Endometrium (tissue), 2 donors: Measurements from ENCODE around the gene DRD5.
"Not testable (repeated sequence)": the region's sequence is repeated elsewhere in the genome, so short reads cannot be mapped to it uniquely, and the experiment has no call there.

Experiments
- FAIRE-seq: peaks from 2 replicates; lab custom pipeline; 2012; peaks lifted over from hg19 to GRCh38; lab: Jason Lieb, UNC
- donor health status: control.
- donor health status: control.

The DRD5 gene

DNA sequence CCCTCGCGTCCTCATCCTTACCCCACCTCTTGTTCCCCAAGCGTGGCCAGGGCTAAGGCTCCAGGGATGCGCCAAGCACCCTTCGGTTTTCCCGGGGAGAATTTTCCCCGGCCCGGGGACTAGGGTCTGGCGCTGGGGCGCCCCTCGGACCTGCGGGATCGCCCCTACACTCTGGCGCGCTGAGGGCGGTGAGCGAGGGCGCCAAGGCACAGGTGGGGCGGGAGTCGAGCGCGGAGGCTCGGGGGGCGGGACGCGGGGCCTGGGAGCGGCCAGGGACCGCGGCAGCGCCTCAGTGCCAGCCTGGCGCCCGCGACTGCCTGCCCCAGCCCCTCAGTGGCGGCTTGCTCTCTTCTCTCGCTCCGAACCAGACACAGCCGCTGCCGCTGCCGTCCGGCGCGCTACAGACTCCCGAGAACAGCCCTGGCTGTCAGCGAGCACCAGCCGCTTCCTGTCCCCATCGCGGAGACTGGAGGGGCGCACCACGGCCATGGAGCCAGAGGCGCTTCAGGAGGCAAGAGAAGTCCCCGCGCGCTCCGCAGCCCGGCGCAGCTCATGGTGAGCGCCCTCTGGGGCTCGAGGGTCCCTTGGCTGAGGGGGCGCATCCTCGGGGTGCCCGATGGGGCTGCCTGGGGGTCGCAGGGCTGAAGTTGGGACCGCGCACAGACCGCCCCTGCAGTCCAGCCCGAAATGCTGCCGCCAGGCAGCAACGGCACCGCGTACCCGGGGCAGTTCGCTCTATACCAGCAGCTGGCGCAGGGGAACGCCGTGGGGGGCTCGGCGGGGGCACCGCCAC, at the start of gene DRD5:
TSS of gene DRD5 (plus strand) at position 292 of the 793 bp plus-strand sequence. CDS start at position 688, 396 bp downstream.
- no peak for FAIRE-seq

- FAIRE-seq: not testable (repeated sequence)
Measured at GRCh38 chr4:9732256-9732655, 49.2 kb upstream of the DRD5 start.

DNA sequence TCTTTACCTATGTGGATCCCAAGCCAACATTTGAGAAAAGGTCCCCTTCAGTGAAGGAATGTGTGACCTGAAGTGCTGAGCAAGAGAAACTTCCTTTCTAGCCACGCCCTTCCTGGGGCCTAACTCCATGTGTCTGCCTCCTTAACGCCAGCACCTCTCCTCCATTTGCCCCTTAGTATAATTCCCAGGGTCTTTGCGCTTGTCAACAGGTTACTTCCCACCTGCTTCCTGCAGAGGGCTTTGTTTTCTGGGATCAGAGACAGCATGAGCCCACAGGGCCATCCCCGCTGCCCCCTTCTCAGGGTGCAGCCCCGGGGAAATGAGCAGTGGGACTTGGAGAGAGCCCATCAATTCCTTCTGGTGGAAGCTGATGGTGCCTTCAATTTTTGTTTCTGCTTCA, 45.9 kb upstream of the DRD5 start:
- FAIRE-seq: no peak

DNA sequence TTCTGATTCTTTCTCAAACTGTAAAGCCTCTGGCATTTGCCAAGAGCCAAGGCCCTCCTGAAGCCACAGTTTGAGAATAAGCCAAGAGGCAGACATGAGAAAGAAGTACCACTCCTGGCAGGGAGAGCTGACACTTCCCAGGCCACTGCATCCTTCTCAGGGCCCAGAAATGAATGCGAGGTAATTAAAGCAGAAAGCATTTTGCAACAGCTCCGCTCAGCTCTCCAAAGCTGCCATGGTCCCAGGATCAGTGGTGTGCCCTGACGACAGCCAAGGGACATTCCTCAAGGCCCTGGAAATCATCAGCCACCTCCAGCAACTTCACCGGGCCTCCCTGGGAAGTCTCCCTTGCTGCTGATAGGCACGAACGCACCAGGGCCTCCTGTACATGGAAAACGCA, 44.2 kb upstream of the DRD5 start:
- FAIRE-seq: not testable (repeated sequence)

- FAIRE-seq: not testable (repeated sequence)
Measured at GRCh38 chr4:9743789-9744188, 37.6 kb upstream of the DRD5 start.

- no peak for FAIRE-seq
Measured at GRCh38 chr4:9745782-9746181, 35.7 kb upstream of the DRD5 start.

- FAIRE-seq: no peak
Measured at GRCh38 chr4:9758641-9759317, 22.7 kb upstream of the DRD5 start.

DNA sequence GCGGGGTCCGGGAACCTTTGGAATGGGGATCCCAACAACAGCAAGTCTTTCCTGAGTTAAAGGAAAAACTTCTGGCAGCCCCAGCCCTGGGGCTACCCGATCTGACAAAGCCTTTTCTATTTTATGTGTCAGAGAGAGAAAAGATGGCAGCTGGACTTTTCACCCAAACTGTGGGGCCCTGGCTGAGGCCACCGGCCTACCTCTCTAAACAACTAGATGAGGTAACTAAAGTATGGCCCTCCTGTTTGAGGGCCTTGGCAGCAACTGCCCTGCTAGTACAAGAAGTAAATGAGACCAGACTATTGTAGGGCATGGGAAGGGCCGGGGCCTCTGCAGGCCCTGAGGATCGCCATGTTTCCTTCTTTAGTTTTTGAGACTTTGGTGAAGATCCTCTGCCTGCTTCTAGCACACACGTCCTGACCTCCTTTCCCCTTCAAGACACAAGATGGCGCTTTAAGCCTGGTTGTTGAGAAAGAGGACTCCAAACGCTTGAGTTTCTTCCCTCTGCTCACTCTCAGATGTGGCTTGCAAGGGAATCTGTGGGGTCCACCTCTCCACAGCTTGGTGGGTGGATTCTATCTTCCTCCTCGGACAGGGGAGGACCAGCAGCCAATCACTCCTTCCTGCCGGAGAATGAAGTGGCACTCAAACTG, 18.5 kb upstream of the DRD5 start:
- no peak for FAIRE-seq

DNA sequence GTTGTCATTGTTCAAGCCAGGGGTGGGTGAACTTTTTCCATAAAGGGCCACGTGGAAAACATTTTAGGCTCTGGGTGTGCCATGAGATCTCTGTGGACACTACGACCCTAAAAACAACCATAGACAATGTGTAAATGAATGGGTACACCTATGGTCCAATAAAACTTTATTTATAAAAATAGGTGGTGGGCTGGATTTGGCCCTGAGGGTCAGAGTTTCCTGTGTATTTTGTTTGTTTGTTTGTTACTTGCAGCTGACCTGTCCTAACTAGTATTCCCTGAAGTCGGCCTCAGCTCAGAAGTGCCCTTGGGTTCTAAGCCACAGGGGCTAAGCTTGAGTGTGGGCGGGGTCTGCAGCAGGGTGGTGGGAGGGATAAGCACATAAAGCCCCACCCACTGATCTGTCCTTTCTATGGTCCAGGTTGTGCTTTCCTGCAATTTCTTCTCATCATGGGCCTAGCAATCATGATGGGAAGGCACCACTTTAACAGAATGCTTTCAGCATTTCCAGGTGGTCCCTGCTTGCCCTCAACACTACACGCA, 17.2 kb upstream of the DRD5 start:
- no peak for FAIRE-seq

- FAIRE-seq: no peak
Measured at GRCh38 chr4:9765091-9765490, 16.3 kb upstream of the DRD5 start.

DNA sequence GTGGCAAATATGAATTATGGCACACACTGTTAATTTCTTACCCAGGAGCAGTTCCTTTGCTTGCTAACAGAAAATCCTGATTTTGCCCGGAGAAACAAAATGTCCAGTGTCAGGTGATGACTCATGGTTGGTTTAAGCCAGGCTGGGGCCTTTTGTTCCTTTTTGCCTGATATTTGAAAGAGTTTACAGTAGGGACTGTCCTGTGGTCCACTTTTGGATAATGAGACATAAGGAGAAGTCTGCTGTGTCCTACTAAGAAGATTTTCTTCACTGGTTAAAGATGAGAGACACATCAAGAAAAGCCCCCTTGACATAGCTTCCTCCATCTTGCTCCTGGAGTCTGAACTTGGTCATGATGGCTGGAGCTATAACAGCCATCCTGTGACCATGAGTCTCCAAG, 12.1 kb upstream of the DRD5 start:
- FAIRE-seq: no peak

- FAIRE-seq: no peak
Measured at GRCh38 chr4:9771034-9771433, 10.4 kb upstream of the DRD5 start.

DNA sequence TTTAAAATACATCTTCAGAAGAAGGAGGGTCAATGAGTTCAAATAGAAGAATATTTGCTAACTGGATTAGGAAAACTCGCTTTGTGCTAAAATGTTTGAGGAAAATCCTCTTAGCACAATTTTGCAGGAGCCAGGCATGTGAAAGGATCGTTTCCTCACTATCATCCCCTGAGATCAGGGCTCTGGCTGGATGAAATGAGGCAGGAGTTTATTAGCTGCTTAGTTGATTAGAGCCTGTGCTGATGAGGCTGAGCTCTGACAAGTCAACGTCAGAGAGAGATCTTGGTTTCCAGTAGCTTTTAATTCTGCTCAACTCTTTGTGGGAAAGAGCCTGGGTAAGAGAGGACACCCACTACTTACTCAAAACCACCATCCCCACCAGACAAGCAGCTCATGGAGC, 8.0 kb upstream of the DRD5 start:
- FAIRE-seq: no peak

- no peak for FAIRE-seq
Measured at GRCh38 chr4:9782136-9782436, 652 bp downstream of the DRD5 start.

DNA sequence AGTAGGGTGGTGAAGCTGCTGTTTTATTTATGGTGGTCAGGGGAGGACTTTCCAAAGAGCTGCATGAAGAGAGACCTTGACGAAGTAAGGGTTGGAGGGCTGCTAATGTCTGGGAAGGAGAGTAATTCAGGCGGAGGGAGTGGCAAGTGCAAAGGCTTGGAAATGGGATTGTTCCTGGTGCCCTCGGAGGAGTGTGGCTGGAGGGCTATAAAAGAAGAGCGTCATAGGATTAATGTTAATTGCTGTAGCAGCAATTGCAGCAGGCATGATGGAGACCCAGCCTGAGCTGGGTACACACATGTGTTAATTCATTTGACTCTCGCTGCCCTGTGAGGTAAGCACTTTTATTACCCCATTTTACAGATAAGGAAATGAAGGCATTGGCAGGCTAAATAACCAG, 4.5 kb downstream of the DRD5 start:
- not testable (repeated sequence) for FAIRE-seq

- FAIRE-seq: no peak
Measured at GRCh38 chr4:9792381-9792780, 10.9 kb downstream of the DRD5 start.

DNA sequence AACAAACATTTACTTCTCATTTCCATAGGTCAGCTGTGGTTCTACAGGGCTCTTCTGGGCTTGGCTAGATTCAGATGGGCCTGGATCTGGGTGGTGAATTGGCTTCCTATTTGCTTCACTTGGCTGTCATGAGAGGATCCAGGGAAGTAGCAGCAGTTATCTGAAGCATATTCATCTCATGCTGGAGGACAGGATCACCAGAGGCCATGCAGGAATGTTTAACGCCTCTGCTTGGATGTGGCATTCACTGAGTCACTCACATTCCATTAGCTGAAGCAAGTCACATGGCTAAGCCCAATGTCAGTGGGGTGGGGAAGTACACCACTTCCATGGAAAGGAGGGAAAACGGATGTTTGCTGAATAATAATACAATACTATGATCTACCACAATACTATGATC, 15.2 kb downstream of the DRD5 start:
- not testable (repeated sequence) for FAIRE-seq

DNA sequence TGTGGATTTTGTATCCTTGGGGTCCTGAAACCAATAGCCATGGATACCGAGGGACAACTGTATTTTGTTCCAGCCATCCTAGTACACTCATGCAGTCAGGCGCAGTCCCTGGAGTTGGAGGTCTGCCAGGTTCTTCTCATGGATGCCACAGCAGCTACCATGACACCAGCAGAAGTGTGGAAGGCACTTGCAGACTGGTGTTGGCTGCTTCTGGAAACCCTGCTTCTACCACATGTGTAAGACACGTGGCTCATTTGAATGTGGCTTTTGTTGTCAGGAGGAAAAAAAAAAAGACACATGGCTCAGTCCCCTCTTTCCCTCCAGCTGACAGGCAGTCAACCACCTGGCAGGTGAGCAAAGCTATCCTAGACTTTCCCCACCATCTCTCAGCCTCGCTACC, 19.4 kb downstream of the DRD5 start:
- FAIRE-seq: no peak

DNA sequence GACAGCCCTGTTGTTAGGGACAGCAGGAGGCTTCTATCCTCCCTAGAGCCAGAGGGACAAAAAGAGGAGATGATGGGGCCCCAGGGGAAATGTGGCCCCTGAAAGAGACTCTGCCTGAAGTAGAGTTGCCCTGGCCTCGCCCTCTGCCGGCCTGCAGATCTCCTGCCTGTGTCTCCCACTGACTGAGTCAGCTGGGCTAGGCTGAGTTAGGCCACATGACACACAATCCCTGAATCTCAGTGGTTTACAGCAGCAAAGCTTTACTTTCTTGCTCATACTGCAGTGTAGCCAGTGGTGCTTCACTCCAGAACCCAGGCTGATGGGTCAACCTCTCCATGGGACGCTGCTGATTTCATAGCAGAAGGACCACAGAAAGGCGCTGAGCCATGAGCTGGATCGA, 23.5 kb downstream of the DRD5 start:
- no peak for FAIRE-seq

DNA sequence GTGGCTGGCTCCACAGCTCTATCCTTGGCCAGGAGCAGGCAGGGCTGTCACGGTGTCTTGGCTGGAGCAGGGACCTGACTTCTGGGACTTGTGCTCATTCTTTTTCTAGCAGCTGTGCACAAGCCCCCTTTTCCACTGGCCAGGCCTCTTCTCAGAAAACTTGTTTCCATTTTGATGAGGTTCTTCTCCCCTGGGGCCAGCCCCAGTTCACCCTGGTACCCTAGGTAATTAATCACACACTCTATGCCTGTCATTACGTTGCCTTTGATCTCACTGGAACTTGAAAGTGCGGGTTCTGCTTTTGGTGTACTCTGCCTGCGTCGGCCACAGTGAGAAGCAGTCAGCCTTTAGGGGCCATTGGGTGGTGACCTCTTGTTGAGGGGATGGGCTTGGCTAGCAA, 26.6 kb downstream of the DRD5 start:
- no peak for FAIRE-seq

GRCh38 chr4:9811806-9812205, 30.4 kb downstream of the DRD5 start:
- no peak for FAIRE-seq

GRCh38 chr4:9812501-9813340, 31.3 kb downstream of the DRD5 start:
- no peak for FAIRE-seq
